Fibroblast of villous mesenchyme (primary cell): ENCODE data around the gene CEP112. TPM values are rescaled to one million over a fixed set of nuclear protein-coding genes. Genes with fewer than 3 reads are reported as not detected.

ENCODE experiments used
- DNase-seq: peaks from one replicate; pipeline ENCODE4 v3.0.0-alpha.2; 2010; ENCODE audit warnings: low read depth
- H3K4me3 ChIP-seq: 2 replicates; pipeline ENCODE4 v1.5.1; 2011; ENCODE audit warnings: low read depth, mild to moderate bottlenecking, low read length
- total RNA-seq: library from RNA; depleted of rRNA; stranded (reverse); fragments of >200 nt; gene quantifications from 2 replicates; pipeline ENCODE4 v1.2.3, GENCODE V29; 2012
- TF ChIP-seq, protein P1 (sequence below): IDR thresholded peaks from 2 replicates; pipeline ENCODE4 v1.5.1; 2012; ENCODE audit warnings: low read depth, mild to moderate bottlenecking, low read length; ENCODE audit not compliant: insufficient read depth

CEP112 gene
- total RNA-seq, 1 donor, result 10.8 TPM

- H3K4me3 ChIP-seq, result no peak overlapping the region
- TF ChIP-seq, protein P1, sequence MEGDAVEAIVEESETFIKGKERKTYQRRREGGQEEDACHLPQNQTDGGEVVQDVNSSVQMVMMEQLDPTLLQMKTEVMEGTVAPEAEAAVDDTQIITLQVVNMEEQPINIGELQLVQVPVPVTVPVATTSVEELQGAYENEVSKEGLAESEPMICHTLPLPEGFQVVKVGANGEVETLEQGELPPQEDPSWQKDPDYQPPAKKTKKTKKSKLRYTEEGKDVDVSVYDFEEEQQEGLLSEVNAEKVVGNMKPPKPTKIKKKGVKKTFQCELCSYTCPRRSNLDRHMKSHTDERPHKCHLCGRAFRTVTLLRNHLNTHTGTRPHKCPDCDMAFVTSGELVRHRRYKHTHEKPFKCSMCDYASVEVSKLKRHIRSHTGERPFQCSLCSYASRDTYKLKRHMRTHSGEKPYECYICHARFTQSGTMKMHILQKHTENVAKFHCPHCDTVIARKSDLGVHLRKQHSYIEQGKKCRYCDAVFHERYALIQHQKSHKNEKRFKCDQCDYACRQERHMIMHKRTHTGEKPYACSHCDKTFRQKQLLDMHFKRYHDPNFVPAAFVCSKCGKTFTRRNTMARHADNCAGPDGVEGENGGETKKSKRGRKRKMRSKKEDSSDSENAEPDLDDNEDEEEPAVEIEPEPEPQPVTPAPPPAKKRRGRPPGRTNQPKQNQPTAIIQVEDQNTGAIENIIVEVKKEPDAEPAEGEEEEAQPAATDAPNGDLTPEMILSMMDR, result no peak
- DNase-seq, result peak; percentile 22
Observed at GRCh38 chr17:66230922-66231591, 39.1 kb upstream of the CEP112 start.

DNA sequence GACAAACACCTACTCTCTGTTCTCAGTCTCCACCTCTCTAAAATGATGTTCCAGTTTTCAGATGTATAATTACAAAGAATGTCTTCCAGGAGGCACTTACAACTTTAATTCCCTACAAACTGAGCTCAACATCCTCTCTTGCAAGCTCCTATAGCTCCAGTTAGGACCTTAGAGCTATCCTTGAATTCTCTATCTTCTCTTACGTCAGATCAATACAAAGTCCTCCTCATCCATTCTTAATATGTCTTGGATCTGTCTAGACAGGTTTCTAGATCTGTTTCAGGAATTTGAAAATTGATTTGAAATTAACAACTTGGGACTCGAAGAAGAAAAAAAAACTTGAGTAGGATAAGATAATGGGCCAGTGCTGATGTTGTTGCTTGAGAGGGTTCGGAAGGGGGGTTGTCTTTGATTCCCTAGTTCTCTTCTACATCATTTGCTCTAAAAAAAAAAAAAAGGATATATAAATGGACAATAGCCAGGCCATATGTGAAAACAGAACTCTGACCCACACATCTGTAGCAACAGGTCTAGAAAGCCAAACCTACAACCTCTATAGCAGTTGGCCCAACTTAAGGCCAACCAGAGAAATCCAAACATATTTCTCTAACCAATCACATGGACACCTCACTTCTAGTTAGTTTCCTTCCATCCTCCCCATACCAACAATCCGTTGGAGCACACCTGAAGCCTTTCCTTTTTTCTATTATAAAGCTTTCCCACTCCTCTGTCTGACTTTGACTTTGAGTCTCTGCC is 38.0 kb upstream of the CEP112 start:
- H3K4me3 ChIP-seq, result no peak overlapping the region
- DNase-seq, result no peak
- TF ChIP-seq, protein P1, result no peak

DNA sequence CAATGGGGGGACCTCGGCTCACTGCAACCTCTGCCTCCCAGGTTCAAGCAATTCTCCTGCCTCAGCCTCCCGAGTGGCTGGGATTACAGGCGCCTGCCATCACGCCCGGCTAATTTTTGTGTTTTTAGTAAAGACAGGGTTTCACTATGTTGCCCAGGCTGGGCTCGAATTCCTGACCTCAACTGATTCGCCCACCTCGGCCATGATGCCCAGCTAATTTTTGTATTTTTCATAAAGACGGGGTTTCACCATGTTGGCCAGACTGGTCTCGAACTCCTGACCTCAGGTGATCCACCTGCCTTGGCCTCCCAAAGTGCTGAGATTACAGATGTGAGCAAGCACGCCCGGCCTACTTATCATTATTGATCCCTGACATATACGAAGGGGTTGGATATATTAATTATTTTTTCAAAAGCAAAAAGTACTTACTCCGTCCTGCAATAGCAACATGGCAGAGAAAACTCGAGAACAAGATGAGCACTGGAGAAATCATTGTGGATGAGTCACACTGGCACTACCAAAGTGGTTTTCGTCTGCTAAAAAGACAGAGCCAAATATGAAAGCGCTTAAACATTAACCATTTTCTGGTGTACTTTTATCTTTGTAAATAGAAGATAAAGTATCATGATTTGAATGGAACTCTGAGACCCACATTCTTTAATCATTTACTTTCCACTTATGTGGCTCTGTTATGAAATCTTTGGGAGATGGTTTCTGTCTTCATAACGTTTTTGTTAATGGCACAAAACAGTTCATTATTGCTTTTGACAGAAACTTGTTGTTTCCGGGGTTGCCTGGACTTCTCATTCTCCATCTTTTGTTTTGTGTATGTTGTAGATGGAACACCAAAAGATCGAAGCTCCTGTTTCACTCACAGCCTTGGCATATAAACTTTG is 37.2 kb upstream of the CEP112 start, which contains the start of gene APOH:
TSS of gene APOH (minus strand) at position 529 of the 896 bp plus-strand sequence. CDS start at position 493, 36 bp downstream.
- no peak within 1 kb of the TSS for H3K4me3 ChIP-seq
- no peak for DNase-seq
- TF ChIP-seq, protein P1, result no peak

GRCh38 chr17:66227212-66228045 is 35.5 kb upstream of the CEP112 start:
- TF ChIP-seq, protein P1, result no peak
- no peak for DNase-seq
- no peak overlapping the region for H3K4me3 ChIP-seq

DNA sequence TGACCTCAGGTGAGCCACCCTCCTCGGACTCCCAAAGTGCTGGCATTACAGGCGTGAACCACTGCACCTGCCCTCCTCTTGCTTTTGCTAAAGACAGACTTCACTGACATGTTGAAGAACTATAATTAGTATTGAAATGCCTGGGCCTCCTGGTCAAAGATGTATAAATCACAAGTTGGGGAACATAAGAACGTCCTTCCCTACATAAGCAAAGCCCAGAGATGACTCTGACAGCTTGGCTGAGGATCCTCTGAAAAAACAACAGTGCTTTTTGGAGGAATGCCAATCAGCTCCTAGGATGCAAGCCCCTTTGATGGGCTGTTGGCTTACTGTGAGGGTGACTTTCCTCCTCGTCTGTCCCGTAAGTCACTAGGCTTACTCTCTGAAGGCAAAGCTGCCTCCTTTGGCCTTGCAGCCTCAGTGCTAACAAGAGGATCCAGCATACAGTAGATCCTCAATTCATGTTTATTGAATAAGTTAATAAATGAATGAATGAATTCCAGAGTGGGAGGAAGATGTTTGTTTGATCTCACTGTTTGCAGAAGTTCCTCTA is 30.9 kb upstream of the CEP112 start:
- no peak for DNase-seq
- TF ChIP-seq, protein P1, result no peak
- H3K4me3 ChIP-seq, result no peak overlapping the region
